Mucosa of gallbladder (tissue), 1 donor: ENCODE results near the gene JOSD1. TPM values are rescaled to one million over a fixed set of nuclear protein-coding genes. Genes with fewer than 3 reads are reported as not detected.

Source experiments
- DNase-seq: peaks from one replicate; pipeline ENCODE4 v3.0.0-alpha.2; 2020; ENCODE audit warnings: low spot score
- total RNA-seq: library from RNA; stranded (reverse); gene quantifications from one replicate; pipeline ENCODE4 v1.2.1, GENCODE V29; 2021
- donor health status: DM: no; HTN: no; CAD: no.

The JOSD1 gene
- total RNA-seq, 1 donor from 2014 or later = 75.4 TPM

GRCh38 chr22:38713921-38714320, 13.2 kb upstream of the JOSD1 start:
- no peak for DNase-seq

- no peak for DNase-seq
These were observed 11.9 kb upstream of the JOSD1 start for GRCh38 chr22:38712486-38713207.

- DNase-seq = no peak
These were observed 10.1 kb upstream of the JOSD1 start for GRCh38 chr22:38710866-38711265.

- DNase-seq = no peak
These were observed 9.6 kb upstream of the JOSD1 start for GRCh38 chr22:38710351-38710750.

GRCh38 chr22:38709306-38709705, 8.6 kb upstream of the JOSD1 start:
- DNase-seq = no peak

GRCh38 chr22:38707984-38708383, 7.2 kb upstream of the JOSD1 start:
- DNase-seq = no peak

GRCh38 chr22:38707346-38707745, 6.6 kb upstream of the JOSD1 start:
- no peak for DNase-seq

GRCh38 chr22:38706901-38707195, 6.1 kb upstream of the JOSD1 start:
- DNase-seq = no peak

- DNase-seq = no peak
These were observed 5.6 kb upstream of the JOSD1 start for GRCh38 chr22:38706101-38706900.

GRCh38 chr22:38705235-38706100, 4.7 kb upstream of the JOSD1 start, which contains the start of gene GTPBP1:
GTPBP1 (plus strand) TSS chr22:38705944; CDS start chr22:38705956, 12 bp downstream.
- peak; percentile 100 for DNase-seq

- no peak for DNase-seq
These were observed 4.0 kb upstream of the JOSD1 start for GRCh38 chr22:38704654-38705234.

GRCh38 chr22:38700270-38700788, 414 bp downstream of the JOSD1 start:
- peak; percentile 58 for DNase-seq

GRCh38 chr22:38699784-38700183, 959 bp downstream of the JOSD1 start:
- no peak for DNase-seq

- no peak for DNase-seq
These were observed 1.6 kb downstream of the JOSD1 start for GRCh38 chr22:38699143-38699542.

GRCh38 chr22:38698407-38699094, 2.2 kb downstream of the JOSD1 start:
- DNase-seq = no peak

- no peak for DNase-seq
These were observed 3.2 kb downstream of the JOSD1 start for GRCh38 chr22:38697425-38698089.

- no peak for DNase-seq
These were observed 3.9 kb downstream of the JOSD1 start for GRCh38 chr22:38696606-38697424.

GRCh38 chr22:38694940-38695339, 5.8 kb downstream of the JOSD1 start:
- DNase-seq = no peak

GRCh38 chr22:38694049-38694448, 6.7 kb downstream of the JOSD1 start:
- DNase-seq = no peak

- DNase-seq = no peak
These were observed 11.1 kb downstream of the JOSD1 start for GRCh38 chr22:38689651-38690050.
